Esophagus squamous epithelium (tissue), 5 donors: Measurements from ENCODE around the gene SBNO1. TPM values are rescaled to one million over a fixed set of nuclear protein-coding genes. Genes with fewer than 3 reads are reported as not detected.

Experiments
- DNase-seq: peaks from one replicate; lab custom pipeline; 2025; lab: John Stamatoyannopoulos, UW
- H3K27ac ChIP-seq, 4 donors: fragments of 200-600 bp; sonication (generic); one replicate each; pipeline ENCODE4 v1.5.1; 2016 to 2019; ENCODE audit warnings: mild to moderate bottlenecking in 1 of 4
- H3K27me3 ChIP-seq, 4 donors: fragments of 200-600 bp; sonication (generic); 1 replicate in 3 of 4; 2 replicates in 1 of 4; pipeline versions ENCODE4 v1.5.1 to v1.6.0; 2017 to 2021; ENCODE audit warnings: antibody characterized with exemption in 1 of 4
- H3K36me3 ChIP-seq, 3 donors: fragments of 200-600 bp; sonication (generic); one replicate each; pipeline ENCODE4 v1.5.1; 2016 to 2019
- H3K4me1 ChIP-seq, 3 donors: fragments of 200-600 bp; sonication (generic); one replicate each; pipeline ENCODE4 v1.5.1; 2017 to 2019
- H3K4me3 ChIP-seq, 4 donors: fragments of 200-600 bp; sonication (generic); 1 replicate in 3 of 4; 2 replicates in 1 of 4; pipeline ENCODE4 v1.5.1; 2016 to 2019; ENCODE audit warnings: mild to moderate bottlenecking in 2 of 4, moderate library complexity in 1 of 4
- H3K9me3 ChIP-seq, 3 donors: fragments of 200-600 bp; sonication (generic); one replicate each; pipeline ENCODE4 v1.5.1; 2016 to 2019
- POLR2A ChIP-seq, 4 donors: fragments of 450-650 bp; IDR thresholded peaks; one replicate each; pipeline ENCODE4 v1.6.1; 2017; ENCODE audit warnings: antibody characterized with exemption in 4 of 4, mild to moderate bottlenecking in 4 of 4, moderate library complexity in 3 of 4
- WGBS, 2 donors: methylation state at CpG; one replicate each; pipeline ENCODE4 v1.1.5; 2018; 5-methylcytosine and 5-hydroxymethylcytosine counted together
- intact Hi-C: fragments of 100-400 bp; cut with DNase I; formaldehyde crosslinking; loops from one replicate; pipeline ENCODE4 v1.15.0; 2022
- total RNA-seq, 4 donors: library from RNA; depleted of rRNA; stranded (reverse); fragments of >200 nt; gene quantifications; one replicate each; pipeline ENCODE4 v1.1.0, GENCODE V29; 2016
- TF ChIP-seq, protein P1 (sequence below), 6 experiments: fragments of 450-650 bp in 4 of 6; fragments of 200-600 bp in 2 of 6; sonication (generic) in 2 of 6; IDR thresholded peaks; one replicate each; pipeline ENCODE4 v1.5.1; 2016 to 2019; ENCODE audit warnings: antibody characterized with exemption in 6 of 6, mild to moderate bottlenecking in 4 of 6, moderate library complexity in 4 of 6
- donor health status: DM: yes; HTN: yes; CAD: no.

Gene SBNO1
- total RNA-seq, 4 donors from 2014 or later = 16.8 to 26.1 (median 23.0) TPM

DNA sequence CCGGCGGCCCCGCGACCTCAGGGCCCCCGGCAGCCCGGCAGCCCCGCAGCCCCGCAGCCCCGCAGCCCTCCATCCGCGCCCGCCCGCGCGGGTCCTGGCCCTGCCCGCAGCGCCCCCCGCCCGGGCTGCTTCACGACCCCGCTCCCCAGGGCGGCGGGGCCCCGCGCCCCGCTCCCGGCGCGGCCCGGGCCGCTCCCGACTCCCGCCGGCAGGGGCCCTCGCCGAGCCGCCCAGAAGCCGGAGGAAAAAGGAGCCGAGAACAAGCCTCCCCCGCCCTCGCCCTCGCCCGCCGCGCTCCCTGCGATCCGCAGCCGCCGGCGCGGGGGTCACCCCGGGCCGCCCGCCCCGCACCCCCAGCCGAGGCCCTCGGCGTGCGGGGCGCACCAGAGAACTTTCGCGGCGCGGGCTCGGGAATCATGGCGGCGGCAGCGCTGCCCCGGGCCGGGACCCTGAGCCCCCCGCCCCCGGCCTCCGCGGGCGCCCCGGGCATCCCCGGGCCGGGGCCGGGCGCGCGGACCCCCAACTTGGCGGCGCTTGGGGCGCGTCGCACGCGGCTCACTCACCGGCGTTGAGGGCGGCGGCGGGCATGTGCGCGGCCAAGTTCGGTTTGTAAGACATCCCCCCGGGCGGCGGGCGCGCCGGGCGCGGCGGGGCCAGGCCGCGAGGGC is 93.5 kb downstream of the SBNO1 start:
- H3K27me3 ChIP-seq = no peaks in the 10 kb centered on the region
- peaks cover 14 to 56% (median 26%) of the 10 kb centered on the region in 3 donors for H3K4me1 ChIP-seq
- TF ChIP-seq, protein P1, sequence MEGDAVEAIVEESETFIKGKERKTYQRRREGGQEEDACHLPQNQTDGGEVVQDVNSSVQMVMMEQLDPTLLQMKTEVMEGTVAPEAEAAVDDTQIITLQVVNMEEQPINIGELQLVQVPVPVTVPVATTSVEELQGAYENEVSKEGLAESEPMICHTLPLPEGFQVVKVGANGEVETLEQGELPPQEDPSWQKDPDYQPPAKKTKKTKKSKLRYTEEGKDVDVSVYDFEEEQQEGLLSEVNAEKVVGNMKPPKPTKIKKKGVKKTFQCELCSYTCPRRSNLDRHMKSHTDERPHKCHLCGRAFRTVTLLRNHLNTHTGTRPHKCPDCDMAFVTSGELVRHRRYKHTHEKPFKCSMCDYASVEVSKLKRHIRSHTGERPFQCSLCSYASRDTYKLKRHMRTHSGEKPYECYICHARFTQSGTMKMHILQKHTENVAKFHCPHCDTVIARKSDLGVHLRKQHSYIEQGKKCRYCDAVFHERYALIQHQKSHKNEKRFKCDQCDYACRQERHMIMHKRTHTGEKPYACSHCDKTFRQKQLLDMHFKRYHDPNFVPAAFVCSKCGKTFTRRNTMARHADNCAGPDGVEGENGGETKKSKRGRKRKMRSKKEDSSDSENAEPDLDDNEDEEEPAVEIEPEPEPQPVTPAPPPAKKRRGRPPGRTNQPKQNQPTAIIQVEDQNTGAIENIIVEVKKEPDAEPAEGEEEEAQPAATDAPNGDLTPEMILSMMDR (IDR thresholded peaks at IDR 0.05) = peak in 5 of 6 experiments; percentile 25 to 82 (median 66)
- TF ChIP-seq POLR2A (IDR thresholded peaks at IDR 0.05) = no peak
- intact Hi-C loops = no loop called here
- H3K36me3 ChIP-seq = peaks cover 0 to 18% (median 0%) of the 10 kb centered on the region in 3 donors
- peak overlapping the region; percentile 90 to 95 (median 94) for H3K27ac ChIP-seq
- H3K4me3 ChIP-seq = peak overlapping the region; percentile 68 to 84 (median 76)
- DNase-seq = no peak
- WGBS, 2 donors = no CpG with 5 or more reads among the region's 108 CpGs
- H3K9me3 ChIP-seq = no peaks in the 10 kb centered on the region

DNA sequence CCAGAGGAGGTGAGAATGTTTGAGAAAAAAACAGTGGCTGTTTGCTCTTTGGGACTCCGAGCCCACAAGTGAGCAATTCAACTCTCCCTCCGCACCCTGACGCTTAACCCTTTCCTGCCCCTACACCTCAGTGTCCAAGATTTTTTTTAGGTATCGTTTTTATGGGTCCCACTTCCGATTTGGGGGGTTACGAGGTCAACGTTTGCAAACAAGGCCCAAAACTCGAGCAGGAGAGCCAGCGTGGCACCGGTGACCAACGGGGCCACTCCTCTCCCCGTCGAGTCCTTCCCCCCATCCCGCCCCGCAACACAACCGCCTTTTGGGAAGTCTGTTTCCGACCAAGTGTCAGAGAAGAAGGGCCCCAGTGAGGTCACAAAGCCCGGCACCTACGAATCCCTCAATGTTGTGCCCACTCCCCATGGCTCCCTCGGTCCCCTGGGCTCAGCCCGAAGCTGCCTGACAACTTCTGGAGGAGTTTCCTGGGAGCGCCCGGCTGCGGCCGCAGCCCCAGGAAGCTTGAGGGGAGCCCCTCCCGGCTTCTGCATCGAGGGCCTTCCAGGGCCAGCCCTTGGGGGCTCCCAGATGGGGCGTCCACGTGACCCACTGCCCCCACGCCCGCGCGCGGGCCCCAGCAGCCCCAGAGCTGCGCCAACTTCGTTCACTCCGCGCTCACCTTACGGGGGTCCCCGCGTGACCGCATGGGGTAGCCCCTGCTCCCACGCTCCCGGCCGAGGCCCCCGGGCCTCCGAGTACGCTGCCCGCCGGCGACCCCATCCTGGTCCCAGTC is 94.2 kb downstream of the SBNO1 start:
- Histone ChIP-seq H3K4me3 (peak overlapping the region; percentile 68 to 84 (median 76)), H3K27ac (peak overlapping the region; percentile 90 to 95 (median 94)), H3K4me1 (peaks cover 14 to 63% (median 26%) of the 10 kb centered on the region in 3 donors), H3K27me3 (no peaks in the 10 kb centered on the region), H3K36me3 (peaks cover 0 to 25% (median 0%) of the 10 kb centered on the region in 3 donors), H3K9me3 (no peaks in the 10 kb centered on the region)
- 0% methylated on average over 4 to 9 of the region's 51 CpGs for WGBS, 2 donors
- no peak for DNase-seq
- TF ChIP-seq, protein P1 (IDR thresholded peaks at IDR 0.05) = no peak
- TF ChIP-seq POLR2A (IDR thresholded peaks at IDR 0.05) = no peak
- intact Hi-C loops = no loop called here

DNA sequence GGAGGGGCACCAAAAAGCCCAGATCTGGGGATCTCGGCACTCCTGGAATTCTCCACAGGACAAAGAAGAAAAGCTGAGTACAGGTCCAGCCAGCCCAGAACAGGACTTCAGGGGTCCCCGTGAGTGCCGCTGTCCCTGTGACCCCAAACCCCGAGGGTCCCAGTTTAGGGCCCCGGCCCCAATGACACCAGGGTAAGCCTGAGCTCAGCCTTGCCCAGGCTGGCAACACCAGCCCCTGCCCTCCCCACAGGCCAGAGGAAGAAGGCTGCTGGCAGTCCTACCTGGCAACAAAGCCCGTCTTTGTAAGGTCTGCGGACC is 94.8 kb downstream of the SBNO1 start:
- 0 to 5% methylated on average over 1 to 3 of the region's 7 CpGs for WGBS, 2 donors

DNA sequence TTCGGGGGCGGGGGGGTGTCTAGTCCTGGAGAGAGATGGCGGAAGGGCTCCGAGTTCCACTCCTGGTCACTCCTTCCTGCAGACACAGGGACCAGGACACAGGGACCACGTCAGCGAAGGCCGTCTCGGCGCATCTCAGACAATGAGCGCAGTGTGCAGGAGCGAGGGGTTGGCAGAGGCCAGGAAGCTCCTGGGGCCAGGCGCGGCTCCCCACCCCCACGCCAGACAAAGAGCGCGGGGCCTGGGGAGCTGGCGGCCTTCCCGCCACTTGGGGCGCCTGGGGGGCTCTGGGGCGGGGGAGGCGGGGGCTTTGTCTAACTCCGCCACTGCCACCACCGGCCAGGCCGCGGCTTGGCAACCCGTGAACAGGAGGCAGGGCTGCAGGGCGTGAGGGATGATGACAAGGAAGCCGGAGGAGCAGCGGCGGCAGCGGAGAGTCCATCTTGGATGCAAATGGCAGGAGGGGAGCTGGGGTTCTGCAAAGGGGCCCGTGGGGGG is 95.2 kb downstream of the SBNO1 start:
- Histone ChIP-seq H3K27ac (peak overlapping the region; percentile 90 to 95 (median 94)), H3K36me3 (peaks cover 0 to 35% (median 0%) of the 10 kb centered on the region in 3 donors), H3K9me3 (no peaks in the 10 kb centered on the region), H3K4me3 (peak overlapping the region; percentile 68 to 84 (median 76)), H3K27me3 (no peaks in the 10 kb centered on the region), H3K4me1 (peaks cover 14 to 64% (median 26%) of the 10 kb centered on the region in 3 donors)
- DNase-seq = no peak
- 5 to 17% methylated on average over 1 to 8 of the region's 32 CpGs for WGBS, 2 donors
- no peak for TF ChIP-seq POLR2A (IDR thresholded peaks at IDR 0.05)
- TF ChIP-seq, protein P1 (IDR thresholded peaks at IDR 0.05) = no peak
- intact Hi-C loops = no loop called here

More for the DNA sequence above, 94.8 kb downstream of the SBNO1 start:
- H3K4me1 ChIP-seq = peaks cover 14 to 64% (median 26%) of the 10 kb centered on the region in 3 donors
- H3K9me3 ChIP-seq = no peaks in the 10 kb centered on the region
- peak overlapping the region; percentile 68 to 84 (median 76) for H3K4me3 ChIP-seq
- H3K27me3 ChIP-seq = no peaks in the 10 kb centered on the region
- DNase-seq = no peak
- peak overlapping the region; percentile 90 to 95 (median 94) for H3K27ac ChIP-seq
- intact Hi-C loops = no loop called here
- H3K36me3 ChIP-seq = peaks cover 0 to 31% (median 0%) of the 10 kb centered on the region in 3 donors
- TF ChIP-seq, protein P1 (IDR thresholded peaks at IDR 0.05) = no peak
- TF ChIP-seq POLR2A (IDR thresholded peaks at IDR 0.05) = no peak
